AG04449 (cell line): ENCODE measurements around the gene MT1B.

Experiments
- CTCF ChIA-PET: fragments of 350-600 bp; formaldehyde crosslinking; extraction: SDS; loops from one replicate; lab custom pipeline; 2021; ENCODE audit warnings: antibody characterized with exemption; lab: Yijun Ruan, JAX
- POLR2A ChIA-PET: fragments of 400-600, 350-600 bp; formaldehyde crosslinking; extraction: SDS; loops from one replicate; lab custom pipeline; 2020; ENCODE audit warnings: antibody characterized with exemption, inconsistent platforms; lab: Yijun Ruan, JAX
- DNase-seq: peaks from one replicate; pipeline ENCODE4 v3.0.0-alpha.2; 2010; ENCODE audit warnings: low read depth, low spot score
- H3K4me3 ChIP-seq: 2 replicates; pipeline ENCODE4 v1.5.1; 2011; ENCODE audit warnings: low read depth, mild to moderate bottlenecking, control low read depth, low read length
- TF ChIP-seq, protein P1 (sequence below): IDR thresholded peaks from one replicate; pipeline ENCODE4 v1.5.1; 2011; ENCODE audit warnings: mild to moderate bottlenecking, moderate library complexity, low read length, control low read depth, inconsistent platforms; ENCODE audit not compliant: insufficient read depth; ENCODE audit errors: missing control alignments

The MT1B gene

GRCh38 chr16:56633535-56633934 lies 18.2 kb upstream of the MT1B start:
- POLR2A ChIA-PET = no interaction called here
- CTCF ChIA-PET = no interaction called here
- TF ChIP-seq, protein P1, sequence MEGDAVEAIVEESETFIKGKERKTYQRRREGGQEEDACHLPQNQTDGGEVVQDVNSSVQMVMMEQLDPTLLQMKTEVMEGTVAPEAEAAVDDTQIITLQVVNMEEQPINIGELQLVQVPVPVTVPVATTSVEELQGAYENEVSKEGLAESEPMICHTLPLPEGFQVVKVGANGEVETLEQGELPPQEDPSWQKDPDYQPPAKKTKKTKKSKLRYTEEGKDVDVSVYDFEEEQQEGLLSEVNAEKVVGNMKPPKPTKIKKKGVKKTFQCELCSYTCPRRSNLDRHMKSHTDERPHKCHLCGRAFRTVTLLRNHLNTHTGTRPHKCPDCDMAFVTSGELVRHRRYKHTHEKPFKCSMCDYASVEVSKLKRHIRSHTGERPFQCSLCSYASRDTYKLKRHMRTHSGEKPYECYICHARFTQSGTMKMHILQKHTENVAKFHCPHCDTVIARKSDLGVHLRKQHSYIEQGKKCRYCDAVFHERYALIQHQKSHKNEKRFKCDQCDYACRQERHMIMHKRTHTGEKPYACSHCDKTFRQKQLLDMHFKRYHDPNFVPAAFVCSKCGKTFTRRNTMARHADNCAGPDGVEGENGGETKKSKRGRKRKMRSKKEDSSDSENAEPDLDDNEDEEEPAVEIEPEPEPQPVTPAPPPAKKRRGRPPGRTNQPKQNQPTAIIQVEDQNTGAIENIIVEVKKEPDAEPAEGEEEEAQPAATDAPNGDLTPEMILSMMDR = no peak
- no peak overlapping the region for H3K4me3 ChIP-seq
- no peak for DNase-seq

- peak overlapping the region; percentile 27 for H3K4me3 ChIP-seq
- ChIA-PET POLR2A (no interaction called here), CTCF (interaction anchor here (0.6 to 1.0 kb wide), 2 partner anchors 58 to 235 kb away, joined by 3 read pairs; no protein-coding TSS in a partner anchor)
These were observed 16.8 kb upstream of the MT1B start for GRCh38 chr16:56634715-56635440.

DNA sequence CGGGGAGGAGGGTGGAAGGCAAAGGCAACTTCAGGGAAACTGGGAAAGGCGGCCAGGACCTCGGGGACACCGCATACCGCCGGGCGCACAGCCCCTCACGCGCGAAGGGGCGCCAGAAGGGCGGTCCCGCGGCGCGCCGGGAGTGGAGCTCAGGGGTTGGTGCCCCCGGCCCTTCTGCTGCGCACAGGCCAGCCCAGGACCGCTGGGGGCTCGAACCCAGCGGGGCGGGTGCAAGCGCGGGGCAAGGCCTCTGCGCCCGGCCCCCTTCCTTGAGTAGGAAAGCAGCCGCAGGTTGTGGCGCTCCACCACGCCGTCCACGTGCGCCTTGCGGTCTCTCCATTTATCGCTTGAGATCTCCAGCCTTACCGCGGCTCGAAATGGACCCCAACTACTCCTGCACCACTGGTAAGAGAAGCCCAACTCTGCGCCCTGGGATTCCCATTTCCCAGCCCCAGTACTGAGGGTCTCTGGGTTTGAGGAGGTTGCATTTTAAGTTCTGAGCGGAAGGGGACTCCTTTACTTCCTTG lies 16.2 kb upstream of the MT1B start:
- TF ChIP-seq, protein P1 = no peak
- ChIA-PET CTCF (interaction anchor here (0.6 to 1.0 kb wide), 2 partner anchors 59 to 234 kb away, joined by 3 read pairs; no protein-coding TSS in a partner anchor), POLR2A (interaction anchor here (1.8 kb wide), 1 partner anchor 10 kb away, joined by 12 read pairs; the partner anchor contains the start of gene MT1E)
- H3K4me3 ChIP-seq = peak overlapping the region; percentile 27
- DNase-seq = no peak

More at GRCh38 chr16:56634715-56635440, 16.8 kb upstream of the MT1B start:
- TF ChIP-seq, protein P1 = no peak
- no peak for DNase-seq

- POLR2A ChIA-PET = interaction anchor here (1.8 kb wide), 1 partner anchor 11 kb away, joined by 12 read pairs; the partner anchor contains the start of gene MT1E
- H3K4me3 ChIP-seq = no peak overlapping the region
These were observed 14.9 kb upstream of the MT1B start for GRCh38 chr16:56636616-56637413.

DNA sequence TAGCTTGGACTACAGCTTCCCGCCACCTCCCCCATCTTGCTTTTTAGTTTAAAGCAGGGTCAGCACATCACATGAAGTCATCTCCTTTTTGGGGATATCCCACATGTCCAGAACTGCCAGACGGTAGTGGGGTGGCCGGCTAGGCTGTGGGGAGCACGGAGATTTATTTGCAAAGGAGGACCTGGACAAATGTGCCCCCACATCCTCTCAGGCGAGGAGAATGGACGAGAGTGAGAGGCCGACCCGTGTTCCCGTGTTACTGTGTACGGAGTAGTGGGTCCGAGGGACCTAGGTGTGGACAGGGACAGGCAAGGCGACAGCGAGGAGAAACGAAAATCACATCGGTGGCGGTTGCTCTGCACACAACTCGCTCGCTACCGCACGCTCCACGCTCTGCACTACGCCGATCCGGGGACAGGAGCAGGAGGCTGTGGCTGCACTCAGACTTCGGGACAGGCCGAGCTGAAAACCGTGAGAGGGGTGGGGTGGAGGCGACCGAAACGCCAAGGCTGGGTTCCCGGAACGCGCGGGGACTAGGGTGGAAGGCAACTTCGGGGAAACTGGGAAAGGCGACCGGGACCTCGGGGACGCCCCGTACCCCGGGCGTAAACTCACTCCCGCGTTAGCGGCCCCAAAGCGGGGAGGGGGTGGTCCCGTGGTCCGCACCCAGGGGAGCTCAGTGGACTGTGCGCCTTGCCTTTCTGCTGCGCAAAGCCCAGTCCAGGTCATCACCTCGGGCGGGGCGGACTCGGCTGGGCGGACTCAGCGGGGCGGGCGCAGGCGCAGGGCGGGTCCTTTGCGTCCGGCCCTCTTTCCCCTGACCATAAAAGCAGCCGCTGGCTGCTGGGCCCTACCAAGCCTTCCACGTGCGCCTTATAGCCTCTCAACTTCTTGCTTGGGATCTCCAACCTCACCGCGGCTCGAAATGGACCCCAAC lies 13.6 kb upstream of the MT1B start, which contains the start of gene MT1A:
Gene MT1A (plus strand): TSS at position 853 of the 937 bp plus-strand sequence. CDS start 73 bp downstream, at position 926.
- POLR2A ChIA-PET = interaction anchor here (1.0 kb wide), 1 partner anchor 30 kb away, joined by 3 read pairs; the partner anchor contains the start of gene MT2A
- peak within 1 kb of the TSS; percentile 54 for H3K4me3 ChIP-seq
- CTCF ChIA-PET = no interaction called here
- DNase-seq = no peak
- TF ChIP-seq, protein P1 = no peak

More at GRCh38 chr16:56636616-56637413, 14.9 kb upstream of the MT1B start:
- TF ChIP-seq, protein P1 = no peak
- DNase-seq = no peak
- CTCF ChIA-PET = no interaction called here
